ENCODE measurements around the gene SLX1A. TPM values are rescaled to one million over a fixed set of nuclear protein-coding genes. Genes with fewer than 3 reads are reported as not detected.

SLX1A gene
- total RNA-seq, 4 donors from 2014 or later, result 7.8 to 21.2 (median 13.5) TPM

DNA sequence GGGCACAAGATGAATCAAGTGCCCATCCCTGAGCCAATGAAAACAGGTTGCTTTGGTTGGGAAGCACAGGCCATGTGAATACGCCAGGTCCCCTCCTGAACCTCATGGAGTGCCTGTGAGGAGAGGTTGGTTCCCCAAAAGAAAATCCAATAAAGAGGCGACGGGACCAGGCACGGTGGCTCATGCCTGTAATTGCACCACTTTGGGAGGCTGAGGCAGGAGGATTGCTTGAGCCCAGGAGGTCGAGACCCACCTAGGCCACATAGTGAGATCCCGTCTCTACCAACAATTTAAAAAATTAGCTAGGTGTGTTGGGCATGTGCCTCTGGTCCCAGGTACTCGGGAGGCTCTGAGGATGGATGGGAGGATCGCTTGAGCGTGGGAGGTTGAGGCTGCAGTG, 13.7 kb upstream of the SLX1A start:
- Histone ChIP-seq H3K4me1 (peaks cover 0 to 21% (median 7%) of the 10 kb centered on the region in 3 donors), H3K9me3 (no peaks in the 10 kb centered on the region), H3K27ac (no peak overlapping the region), H3K36me3 (no peaks in the 10 kb centered on the region), H3K27me3 (no peaks in the 10 kb centered on the region), H3K4me3 (no peak overlapping the region)
- ATAC-seq, result no peak
- 80% methylated on average over 2 of the region's 9 CpGs; no CpG with 5 or more reads in 1 of the 2 donors for WGBS, 2 donors (ENCODE audit: low coverage in 1 of 2)
- TF ChIP-seq, protein P1, sequence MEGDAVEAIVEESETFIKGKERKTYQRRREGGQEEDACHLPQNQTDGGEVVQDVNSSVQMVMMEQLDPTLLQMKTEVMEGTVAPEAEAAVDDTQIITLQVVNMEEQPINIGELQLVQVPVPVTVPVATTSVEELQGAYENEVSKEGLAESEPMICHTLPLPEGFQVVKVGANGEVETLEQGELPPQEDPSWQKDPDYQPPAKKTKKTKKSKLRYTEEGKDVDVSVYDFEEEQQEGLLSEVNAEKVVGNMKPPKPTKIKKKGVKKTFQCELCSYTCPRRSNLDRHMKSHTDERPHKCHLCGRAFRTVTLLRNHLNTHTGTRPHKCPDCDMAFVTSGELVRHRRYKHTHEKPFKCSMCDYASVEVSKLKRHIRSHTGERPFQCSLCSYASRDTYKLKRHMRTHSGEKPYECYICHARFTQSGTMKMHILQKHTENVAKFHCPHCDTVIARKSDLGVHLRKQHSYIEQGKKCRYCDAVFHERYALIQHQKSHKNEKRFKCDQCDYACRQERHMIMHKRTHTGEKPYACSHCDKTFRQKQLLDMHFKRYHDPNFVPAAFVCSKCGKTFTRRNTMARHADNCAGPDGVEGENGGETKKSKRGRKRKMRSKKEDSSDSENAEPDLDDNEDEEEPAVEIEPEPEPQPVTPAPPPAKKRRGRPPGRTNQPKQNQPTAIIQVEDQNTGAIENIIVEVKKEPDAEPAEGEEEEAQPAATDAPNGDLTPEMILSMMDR (IDR thresholded peaks at IDR 0.05), result no peak
- TF ChIP-seq EP300 (IDR thresholded peaks at IDR 0.05) (no peak), POLR2A (IDR thresholded peaks at IDR 0.05) (no peak), POLR2AphosphoS5 (IDR thresholded peaks at IDR 0.05) (no peak)

DNA sequence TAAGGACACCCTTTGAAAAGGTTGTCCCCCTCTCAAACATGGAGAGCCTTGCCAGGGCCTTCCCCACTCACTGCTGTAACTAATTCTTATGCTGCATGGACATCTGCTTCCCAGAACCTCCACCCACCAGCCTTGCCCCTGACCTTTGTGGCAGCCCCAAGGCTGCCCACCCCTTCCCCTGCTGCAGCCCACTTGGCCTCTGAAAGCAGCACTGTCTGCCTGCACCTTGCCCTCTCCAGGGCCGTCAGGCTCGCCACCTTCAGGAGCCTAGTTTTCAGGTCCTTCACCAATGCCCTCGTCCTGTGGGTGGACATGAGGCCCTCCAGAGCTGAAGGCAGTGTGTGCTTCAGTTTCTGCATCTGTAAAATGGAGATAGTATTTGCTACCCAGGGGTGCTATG, 12.9 kb upstream of the SLX1A start:
- TF ChIP-seq POLR2A (IDR thresholded peaks at IDR 0.05) (no peak), POLR2AphosphoS5 (IDR thresholded peaks at IDR 0.05) (no peak)
- TF ChIP-seq, protein P1 (IDR thresholded peaks at IDR 0.05), result no peak

DNA sequence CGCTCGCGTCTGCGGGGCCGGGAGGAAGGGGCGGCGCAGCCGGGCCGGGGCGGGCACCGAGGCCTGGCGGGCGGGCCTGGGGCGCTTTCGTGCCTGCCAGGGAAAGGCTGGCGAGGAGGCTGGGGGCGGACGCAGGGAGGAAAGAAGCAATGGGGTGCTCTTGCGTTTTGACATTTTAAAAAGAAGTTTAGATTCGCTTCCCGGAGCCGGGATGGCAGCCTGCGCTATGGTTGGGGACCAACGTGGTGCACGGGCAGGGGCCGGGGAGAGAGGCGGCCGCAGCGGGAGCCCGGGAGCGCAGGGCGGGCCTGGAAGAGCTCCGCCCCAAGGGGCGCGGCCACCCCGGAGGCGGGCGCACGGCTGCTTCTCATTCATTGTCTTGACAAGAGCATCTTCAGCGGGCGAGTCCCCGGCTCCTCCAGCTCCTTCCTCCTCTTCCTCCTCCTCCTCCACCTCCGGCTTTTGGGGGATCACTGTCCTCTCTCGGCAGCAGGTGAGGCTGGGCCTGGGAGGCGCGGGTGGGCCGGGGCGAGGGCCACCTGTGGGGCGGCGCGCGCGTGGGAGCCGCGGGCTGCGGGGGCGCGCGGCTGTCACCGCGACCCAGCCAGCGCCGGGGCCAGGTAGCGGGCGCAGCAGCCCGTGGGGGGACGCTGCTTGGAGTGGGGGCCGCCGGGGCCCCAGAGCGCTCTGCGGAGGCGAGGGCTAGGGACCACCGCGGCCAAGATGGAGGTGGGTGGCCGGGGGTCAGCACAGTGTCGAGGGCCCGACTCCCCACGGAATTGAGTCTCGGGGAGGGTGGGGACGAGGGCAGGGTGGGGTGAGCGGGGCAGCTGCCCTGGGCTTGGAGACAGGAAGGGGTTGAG, 10.2 kb upstream of the SLX1A start, which contains the start of gene CORO1A:
CORO1A (plus strand) TSS at position 370 of the 863 bp plus-strand sequence. CDS start 1,608 bp downstream, outside the sequence.
- Histone ChIP-seq H3K4me1 (peaks cover 0 to 29% (median 7%) of the 10 kb centered on the region in 3 donors), H3K27me3 (no peaks in the 10 kb centered on the region), H3K9me3 (no peaks in the 10 kb centered on the region), H3K4me3 (peak within 1 kb of the TSS; percentile 45 to 62), H3K36me3 (no peaks in the 10 kb centered on the region), H3K27ac (peak within 1 kb of the TSS; percentile 22 to 84 (median 84))
- 0% methylated on average over 13 of the region's 81 CpGs; no CpG with 5 or more reads in 1 of the 2 donors for WGBS, 2 donors (ENCODE audit: low coverage in 1 of 2)
- TF ChIP-seq, protein P1 (IDR thresholded peaks at IDR 0.05), result no peak
- peak in 1 of 2 donors; percentile 41 for TF ChIP-seq POLR2A (IDR thresholded peaks at IDR 0.05)
- no peak for TF ChIP-seq EP300 (IDR thresholded peaks at IDR 0.05)
- peak; percentile 24 for TF ChIP-seq POLR2AphosphoS5 (IDR thresholded peaks at IDR 0.05)
- ATAC-seq, result peak; percentile 92

More for the DNA sequence above, 12.9 kb upstream of the SLX1A start:
- WGBS, 2 donors (ENCODE audit: low coverage in 1 of 2), result 60% methylated on average over 2 of the region's 3 CpGs; no CpG with 5 or more reads in 1 of the 2 donors
- Histone ChIP-seq H3K27ac (no peak overlapping the region), H3K9me3 (no peaks in the 10 kb centered on the region), H3K4me1 (peaks cover 0 to 21% (median 7%) of the 10 kb centered on the region in 3 donors), H3K4me3 (no peak overlapping the region), H3K36me3 (no peaks in the 10 kb centered on the region), H3K27me3 (no peaks in the 10 kb centered on the region)
- no peak for ATAC-seq

DNA sequence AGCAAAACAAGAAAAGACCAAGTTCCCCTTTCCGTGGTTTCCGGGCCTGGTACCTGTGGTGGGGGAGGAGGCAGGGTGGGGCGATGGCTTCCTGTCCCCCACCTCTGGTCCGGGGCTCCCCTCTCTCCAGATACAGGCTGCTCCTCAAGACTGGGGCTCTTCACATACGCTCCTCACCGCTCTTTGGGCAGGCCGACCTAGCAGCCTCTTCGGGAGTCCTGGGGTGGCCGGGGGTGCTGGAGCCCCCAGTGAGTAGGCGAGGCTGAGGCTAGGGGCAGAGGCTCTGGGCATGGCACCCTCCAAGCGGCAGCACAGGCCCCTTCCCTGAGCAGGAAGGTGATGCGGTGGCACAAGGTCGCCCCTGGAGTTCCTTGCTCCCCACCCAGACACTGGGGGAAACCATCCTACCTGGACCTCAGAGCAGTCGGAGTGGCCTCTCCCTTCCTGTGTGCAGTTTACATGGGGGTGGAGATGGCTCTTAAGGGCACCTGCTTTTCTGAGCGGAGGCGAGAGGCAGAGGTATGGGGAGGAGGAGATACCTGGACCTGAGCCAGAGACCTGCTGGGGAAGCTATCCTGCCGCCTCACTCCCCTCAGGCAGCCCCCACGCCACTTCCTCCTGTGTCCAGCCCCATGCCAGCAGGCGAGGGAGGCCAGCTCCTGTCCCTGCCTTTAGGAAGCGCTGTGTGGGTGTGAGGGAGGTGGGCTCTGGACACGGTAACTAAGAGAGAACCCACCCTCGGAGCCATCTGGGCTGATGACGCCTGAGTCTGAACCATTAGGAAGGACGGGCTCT, 9.4 kb upstream of the SLX1A start:
- peak overlapping the region in 3 of 4 donors; percentile 22 to 84 (median 83) for H3K27ac ChIP-seq
- H3K4me1 ChIP-seq, result peaks cover 0 to 29% (median 7%) of the 10 kb centered on the region in 3 donors
- no peaks in the 10 kb centered on the region for H3K36me3 ChIP-seq
- no peak for ATAC-seq
- H3K9me3 ChIP-seq, result no peaks in the 10 kb centered on the region
- TF ChIP-seq, protein P1 (IDR thresholded peaks at IDR 0.05), result no peak
- TF ChIP-seq POLR2A (IDR thresholded peaks at IDR 0.05), result no peak
- no peak for TF ChIP-seq EP300 (IDR thresholded peaks at IDR 0.05)
- TF ChIP-seq POLR2AphosphoS5 (IDR thresholded peaks at IDR 0.05), result no peak
- H3K4me3 ChIP-seq, result peak overlapping the region in 1 of 2 donors; percentile 62
- 20 to 41% methylated on average over 1 to 4 of the region's 24 CpGs for WGBS, 2 donors (ENCODE audit: low coverage in 1 of 2)
- no peaks in the 10 kb centered on the region for H3K27me3 ChIP-seq

All from gastroesophageal sphincter (tissue), 4 donors.